ENCODE results near the gene DUSP22.

Gene DUSP22

GRCh38 chr6:349491-349921 is 57.2 kb downstream of the DUSP22 start:
- no peak for DNase-seq (ENCODE audit: low read depth in 1 of 2, low spot score in 1 of 2)

- DNase-seq (ENCODE audit: low read depth in 1 of 2, low spot score in 1 of 2): no peak
Observed at GRCh38 chr6:350371-350770, 58.1 kb downstream of the DUSP22 start.

- DNase-seq (ENCODE audit: low read depth in 1 of 2, low spot score in 1 of 2): no peak
Observed at GRCh38 chr6:351011-351866, 59.0 kb downstream of the DUSP22 start.

DNA sequence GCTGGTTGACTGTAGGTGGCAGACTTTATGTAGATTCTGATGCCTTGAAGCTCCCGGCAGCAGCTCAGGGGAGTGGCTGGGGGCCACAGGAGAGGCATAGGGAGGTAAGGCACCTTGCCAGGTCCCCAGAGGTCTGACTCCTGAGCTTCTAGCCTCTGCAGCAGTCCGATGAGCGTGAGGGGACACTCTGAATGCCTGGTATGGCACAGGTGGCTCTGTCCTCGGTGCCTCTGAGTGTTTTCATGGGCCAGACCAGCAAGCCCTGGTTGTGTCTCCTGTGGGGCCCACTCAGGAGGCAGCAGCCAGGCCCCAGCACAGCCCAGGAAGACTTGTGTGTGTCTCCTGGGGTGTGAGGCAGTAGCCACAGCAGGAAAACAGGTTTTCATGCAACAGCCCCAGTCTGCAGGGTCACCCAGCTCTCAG is 59.6 kb downstream of the DUSP22 start:
- no peak for DNase-seq (ENCODE audit: low read depth in 1 of 2, low spot score in 1 of 2)

DNA sequence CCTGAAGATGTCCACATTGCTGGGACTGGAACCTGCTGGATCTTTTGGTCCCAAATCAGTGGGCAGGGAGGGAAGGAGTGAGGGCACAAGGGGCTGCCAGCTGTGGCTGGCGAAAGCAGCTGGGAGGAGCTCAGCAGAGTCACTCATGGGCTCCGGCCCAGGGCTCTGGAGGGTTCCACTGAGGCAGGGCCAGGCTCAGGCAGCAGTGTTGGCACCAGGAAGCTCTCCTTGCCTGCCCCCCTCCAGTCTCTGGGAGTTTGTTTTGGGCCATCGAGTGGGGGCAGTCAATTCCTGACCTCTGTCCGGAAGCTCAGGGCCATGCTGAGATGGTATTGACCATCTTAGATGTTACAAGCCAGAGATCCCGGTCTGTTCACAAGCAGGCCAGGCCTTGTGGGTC is 60.2 kb downstream of the DUSP22 start:
- no peak for DNase-seq (ENCODE audit: low read depth in 1 of 2, low spot score in 1 of 2)

GRCh38 chr6:352896-353470 is 60.7 kb downstream of the DUSP22 start:
- no peak for DNase-seq (ENCODE audit: low read depth in 1 of 2, low spot score in 1 of 2)

- no peak for DNase-seq (ENCODE audit: low read depth in 1 of 2, low spot score in 1 of 2)
Observed at GRCh38 chr6:353642-354614, 61.6 kb downstream of the DUSP22 start.

DNA sequence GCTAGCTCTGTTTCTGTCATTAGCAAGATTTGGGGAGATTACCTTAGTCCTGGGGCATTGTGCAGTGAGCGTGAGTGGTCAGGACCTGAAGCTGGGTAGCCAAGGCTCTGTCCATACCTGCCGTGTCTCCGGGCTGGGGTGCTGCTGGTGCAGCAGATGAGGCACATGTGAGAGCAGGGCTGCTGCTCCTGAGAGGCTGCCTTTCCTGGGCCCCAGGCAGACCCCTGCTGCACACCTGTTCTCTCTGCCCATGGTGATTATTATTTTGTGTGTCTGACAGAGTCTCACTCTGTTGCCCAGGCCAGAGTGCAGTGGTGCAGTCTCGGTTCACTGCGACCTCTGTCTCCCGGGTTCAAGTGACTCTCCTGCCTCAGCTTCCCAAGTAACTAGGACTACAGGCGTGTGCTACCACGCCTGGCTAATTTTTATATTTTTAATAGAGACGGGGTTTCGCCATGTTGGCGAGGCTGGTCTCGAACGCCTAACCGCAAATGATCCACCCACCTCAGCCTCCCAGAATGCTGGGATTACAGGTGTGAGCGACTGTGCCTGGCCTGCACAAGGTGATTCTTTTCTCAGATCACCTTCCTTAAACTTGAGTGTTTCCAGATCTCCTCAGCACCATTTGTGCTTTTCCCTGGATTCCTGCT is 62.5 kb downstream of the DUSP22 start:
- DNase-seq (ENCODE audit: low read depth in 1 of 2, low spot score in 1 of 2): no peak

DNA sequence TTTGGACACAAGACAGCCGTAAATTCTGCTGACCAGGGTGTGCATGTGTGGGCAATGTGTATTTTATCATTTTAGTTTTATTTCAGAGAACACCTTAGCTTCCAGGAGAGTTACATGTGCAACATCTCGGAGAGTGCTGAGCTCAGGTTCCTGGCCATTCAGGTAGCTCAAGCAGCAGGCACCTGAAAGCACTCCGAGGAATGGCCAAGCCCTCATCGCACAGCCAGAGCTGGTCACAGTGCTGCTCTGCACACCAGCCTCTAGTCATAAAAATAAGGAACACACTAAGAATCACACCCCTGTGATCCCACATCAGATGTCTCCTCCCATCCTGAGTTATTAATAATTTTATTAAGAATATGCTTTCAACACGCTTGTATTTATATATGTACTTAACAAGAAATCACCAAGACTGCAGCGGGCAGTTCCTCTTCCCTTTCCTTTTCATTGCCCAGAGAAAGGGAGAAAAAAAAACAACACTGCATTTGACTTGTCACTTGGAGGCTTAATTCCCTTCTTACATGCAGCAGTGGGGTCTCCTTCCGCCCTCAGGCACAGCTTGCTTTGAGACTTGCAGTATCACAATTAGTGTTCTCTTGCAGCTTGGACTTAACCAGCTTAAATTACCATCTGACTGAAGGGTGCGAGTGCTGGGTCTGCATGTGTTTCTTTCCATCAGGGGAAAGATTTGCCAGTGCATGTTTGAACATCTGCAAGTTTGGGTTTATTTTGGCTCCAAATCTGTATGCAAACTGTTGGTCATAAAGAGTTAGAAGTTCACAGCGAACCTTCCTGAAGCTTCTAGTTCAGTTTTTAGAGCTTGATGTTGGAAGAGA is 63.3 kb downstream of the DUSP22 start:
- no peak for DNase-seq (ENCODE audit: low read depth in 1 of 2, low spot score in 1 of 2)

DNA sequence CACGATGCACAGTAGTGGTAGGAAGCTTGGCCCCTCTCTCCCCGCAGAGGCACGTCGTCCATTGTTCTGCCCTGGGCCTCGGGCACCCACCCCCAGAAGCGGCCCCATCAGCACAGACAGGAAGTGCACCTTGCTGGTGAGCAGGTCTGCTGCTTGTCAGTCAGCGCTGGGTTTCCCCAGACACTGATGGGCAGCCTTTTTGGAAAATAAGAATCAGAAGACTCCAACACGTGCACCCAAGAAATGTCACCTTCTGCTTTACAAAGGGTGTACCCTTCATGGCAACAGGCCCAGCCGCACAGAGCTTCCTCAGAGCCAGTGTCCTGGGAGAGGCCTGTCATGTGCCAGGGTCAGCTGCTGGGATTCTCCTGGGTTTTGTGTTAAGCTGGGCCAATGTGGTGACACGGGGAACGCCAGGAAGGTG is 64.6 kb downstream of the DUSP22 start:
- no peak for DNase-seq (ENCODE audit: low read depth in 1 of 2, low spot score in 1 of 2)

DNA sequence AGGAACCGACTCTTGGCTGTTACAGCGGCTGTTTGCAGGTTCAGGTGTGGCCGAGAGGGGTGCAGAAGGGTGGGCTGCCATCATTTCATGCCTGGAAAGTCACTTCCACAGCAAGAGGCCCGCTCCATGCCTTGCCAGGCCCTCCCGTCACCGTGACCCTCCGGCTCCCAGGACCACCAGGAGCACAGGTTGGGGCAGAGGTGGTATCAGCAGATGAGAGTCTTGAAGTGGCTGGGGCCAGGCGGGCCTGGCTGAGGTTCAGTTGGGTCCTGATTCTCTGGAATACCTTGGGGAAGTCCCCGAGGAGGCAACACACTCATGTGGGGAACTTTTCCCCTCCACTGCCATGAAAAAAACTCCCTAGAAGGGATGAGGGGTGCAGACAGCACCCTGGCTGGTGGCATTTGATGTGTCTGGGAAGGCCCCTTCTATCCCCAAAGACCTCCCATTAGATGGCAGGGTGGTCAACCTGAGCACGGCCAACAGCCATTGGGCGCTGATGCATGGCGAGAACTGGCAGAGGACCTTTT is 65.0 kb downstream of the DUSP22 start:
- no peak for DNase-seq (ENCODE audit: low read depth in 1 of 2, low spot score in 1 of 2)

GRCh38 chr6:357791-358341 is 65.6 kb downstream of the DUSP22 start:
- DNase-seq (ENCODE audit: low read depth in 1 of 2, low spot score in 1 of 2): no peak

DNA sequence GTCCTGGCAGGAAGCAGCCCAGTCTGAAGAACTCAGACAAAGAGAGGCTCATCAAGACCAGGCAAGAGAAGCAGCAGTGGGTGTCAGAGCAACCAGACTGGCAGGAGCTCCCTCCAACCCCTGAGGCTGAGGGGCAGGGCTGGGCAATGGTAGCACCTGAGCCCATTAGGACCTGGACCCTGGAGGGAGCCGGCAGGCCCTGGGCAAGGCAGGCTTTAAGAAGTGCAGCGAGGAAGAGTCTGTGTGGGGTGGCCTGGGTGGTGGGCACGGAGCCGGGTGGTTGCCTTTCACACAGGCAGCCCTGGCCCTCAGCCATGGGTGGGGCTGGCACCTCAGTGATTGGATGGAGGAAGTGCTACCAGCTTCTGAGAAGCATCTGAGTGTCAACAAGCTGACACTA is 66.1 kb downstream of the DUSP22 start:
- DNase-seq (ENCODE audit: low read depth in 1 of 2, low spot score in 1 of 2): no peak

DNA sequence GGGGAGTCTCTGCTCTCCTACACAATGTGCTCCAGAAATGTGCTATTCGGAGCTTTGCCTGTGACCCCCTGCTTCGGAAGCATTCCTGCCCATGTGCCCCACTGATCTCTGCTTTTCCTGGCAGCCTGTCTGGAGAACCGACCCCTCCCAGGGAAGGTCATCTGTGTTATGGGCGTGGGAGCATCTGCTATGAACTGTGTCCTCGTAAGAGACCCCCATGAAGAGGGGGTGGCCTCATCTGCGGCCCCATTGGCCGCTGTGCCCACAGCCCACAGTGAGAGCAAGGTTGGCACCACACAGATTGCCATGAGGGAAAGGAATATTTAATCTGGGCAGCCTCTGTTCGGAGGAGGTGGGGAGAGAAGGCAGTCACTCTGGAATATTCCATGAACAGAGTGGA is 66.6 kb downstream of the DUSP22 start:
- no peak for DNase-seq (ENCODE audit: low read depth in 1 of 2, low spot score in 1 of 2)

DNA sequence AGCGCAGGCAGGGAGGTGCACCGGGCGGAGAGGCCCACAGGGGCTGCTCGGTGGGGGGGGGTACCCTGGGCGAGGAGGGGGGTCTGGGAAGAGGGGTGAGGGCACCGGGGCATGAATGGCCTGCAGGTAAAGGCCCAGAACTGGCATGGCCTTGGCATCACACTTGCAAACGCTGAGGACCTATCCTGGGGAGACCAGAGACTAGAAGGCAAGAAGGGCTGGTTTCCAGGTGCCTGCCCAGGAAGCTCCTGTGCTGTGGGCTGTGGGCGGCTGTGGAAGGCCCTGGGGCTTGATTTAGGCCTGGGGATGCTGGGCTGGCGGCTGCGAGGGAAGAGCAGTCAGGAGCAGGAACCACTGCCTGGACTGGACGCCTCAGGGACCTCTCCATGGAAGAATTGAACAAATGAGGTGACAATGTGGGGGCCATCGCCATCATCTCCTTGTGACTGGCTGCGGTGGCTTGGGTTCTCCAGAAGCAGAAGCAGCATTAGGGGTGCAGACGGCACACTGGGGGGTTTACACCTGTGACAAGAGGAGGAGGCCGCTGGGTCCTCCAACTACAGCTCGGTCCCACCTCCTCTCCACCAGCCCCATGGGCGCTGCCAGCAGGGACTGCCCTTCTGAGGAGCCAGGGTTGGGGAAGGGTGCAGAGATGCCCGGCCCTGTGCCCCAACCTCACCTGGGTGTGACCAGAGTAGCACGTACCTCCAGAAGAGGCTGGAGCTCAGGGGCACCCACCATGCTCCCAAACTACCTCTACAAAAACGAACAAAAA is 67.2 kb downstream of the DUSP22 start:
- DNase-seq (ENCODE audit: low read depth in 1 of 2, low spot score in 1 of 2): no peak

GRCh38 chr6:360349-360748 is 68.1 kb downstream of the DUSP22 start:
- no peak for DNase-seq (ENCODE audit: low read depth in 1 of 2, low spot score in 1 of 2)

DNA sequence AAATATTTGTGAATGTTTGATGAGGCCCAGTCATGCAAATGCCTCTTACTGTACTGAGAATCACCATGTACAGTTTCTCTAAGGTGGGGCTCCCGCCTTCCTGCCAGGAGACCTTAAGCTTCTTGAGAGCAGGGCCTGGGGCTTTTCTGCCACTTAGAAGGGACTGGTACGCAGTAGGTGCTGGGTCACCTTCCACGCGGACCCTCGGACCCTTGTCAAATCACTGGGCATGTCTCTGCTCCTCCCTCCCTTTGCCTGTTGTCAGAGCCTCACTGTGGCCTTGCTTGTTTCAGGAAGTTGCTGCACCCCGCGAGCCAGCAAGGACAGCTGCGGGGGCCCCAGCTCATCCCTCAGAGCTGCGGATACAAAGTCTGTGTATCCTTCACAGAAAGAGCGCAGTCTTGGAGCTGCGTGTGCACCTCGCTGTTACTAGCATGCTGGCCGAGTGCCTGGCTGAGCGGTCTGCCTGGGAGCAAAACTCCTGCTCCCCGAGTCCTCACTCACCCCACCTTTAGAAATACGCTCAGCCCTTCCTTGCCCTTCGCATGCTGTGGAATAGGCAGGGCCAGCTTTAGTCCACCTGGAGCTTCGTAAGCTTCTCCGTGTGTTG is 68.6 kb downstream of the DUSP22 start:
- DNase-seq (ENCODE audit: low read depth in 1 of 2, low spot score in 1 of 2): no peak

- no peak for DNase-seq (ENCODE audit: low read depth in 1 of 2, low spot score in 1 of 2)
Observed at GRCh38 chr6:361411-362132, 69.3 kb downstream of the DUSP22 start.
